ENCODE measurements around the gene GPRC5C.

DNA sequence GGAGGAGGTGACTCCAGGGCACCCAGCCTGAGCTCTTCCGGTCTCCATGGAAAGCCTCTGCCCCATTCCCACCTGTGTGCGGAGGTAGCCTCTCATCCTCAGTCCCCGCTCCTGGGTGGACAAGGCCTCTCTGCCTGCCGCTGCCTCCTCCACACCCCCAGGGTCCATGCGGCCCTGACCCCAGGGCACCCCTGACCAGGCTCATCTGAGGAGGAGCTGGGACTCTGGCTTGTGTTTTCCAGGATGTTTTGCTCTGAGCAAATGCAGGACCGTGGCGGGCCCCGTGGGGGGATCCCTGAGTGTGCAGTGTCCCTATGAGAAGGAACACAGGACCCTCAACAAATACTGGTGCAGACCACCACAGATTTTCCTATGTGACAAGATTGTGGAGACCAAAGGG is 41.4 kb downstream of the GPRC5C start:
- TF ChIP-seq, protein P1, sequence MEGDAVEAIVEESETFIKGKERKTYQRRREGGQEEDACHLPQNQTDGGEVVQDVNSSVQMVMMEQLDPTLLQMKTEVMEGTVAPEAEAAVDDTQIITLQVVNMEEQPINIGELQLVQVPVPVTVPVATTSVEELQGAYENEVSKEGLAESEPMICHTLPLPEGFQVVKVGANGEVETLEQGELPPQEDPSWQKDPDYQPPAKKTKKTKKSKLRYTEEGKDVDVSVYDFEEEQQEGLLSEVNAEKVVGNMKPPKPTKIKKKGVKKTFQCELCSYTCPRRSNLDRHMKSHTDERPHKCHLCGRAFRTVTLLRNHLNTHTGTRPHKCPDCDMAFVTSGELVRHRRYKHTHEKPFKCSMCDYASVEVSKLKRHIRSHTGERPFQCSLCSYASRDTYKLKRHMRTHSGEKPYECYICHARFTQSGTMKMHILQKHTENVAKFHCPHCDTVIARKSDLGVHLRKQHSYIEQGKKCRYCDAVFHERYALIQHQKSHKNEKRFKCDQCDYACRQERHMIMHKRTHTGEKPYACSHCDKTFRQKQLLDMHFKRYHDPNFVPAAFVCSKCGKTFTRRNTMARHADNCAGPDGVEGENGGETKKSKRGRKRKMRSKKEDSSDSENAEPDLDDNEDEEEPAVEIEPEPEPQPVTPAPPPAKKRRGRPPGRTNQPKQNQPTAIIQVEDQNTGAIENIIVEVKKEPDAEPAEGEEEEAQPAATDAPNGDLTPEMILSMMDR (IDR thresholded peaks at IDR 0.05), result no peak
- TF ChIP-seq, protein P2, sequence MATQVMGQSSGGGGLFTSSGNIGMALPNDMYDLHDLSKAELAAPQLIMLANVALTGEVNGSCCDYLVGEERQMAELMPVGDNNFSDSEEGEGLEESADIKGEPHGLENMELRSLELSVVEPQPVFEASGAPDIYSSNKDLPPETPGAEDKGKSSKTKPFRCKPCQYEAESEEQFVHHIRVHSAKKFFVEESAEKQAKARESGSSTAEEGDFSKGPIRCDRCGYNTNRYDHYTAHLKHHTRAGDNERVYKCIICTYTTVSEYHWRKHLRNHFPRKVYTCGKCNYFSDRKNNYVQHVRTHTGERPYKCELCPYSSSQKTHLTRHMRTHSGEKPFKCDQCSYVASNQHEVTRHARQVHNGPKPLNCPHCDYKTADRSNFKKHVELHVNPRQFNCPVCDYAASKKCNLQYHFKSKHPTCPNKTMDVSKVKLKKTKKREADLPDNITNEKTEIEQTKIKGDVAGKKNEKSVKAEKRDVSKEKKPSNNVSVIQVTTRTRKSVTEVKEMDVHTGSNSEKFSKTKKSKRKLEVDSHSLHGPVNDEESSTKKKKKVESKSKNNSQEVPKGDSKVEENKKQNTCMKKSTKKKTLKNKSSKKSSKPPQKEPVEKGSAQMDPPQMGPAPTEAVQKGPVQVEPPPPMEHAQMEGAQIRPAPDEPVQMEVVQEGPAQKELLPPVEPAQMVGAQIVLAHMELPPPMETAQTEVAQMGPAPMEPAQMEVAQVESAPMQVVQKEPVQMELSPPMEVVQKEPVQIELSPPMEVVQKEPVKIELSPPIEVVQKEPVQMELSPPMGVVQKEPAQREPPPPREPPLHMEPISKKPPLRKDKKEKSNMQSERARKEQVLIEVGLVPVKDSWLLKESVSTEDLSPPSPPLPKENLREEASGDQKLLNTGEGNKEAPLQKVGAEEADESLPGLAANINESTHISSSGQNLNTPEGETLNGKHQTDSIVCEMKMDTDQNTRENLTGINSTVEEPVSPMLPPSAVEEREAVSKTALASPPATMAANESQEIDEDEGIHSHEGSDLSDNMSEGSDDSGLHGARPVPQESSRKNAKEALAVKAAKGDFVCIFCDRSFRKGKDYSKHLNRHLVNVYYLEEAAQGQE (IDR thresholded peaks at IDR 0.05), result no peak
- no peak for TF ChIP-seq MAFK (IDR thresholded peaks at IDR 0.05; ENCODE audit: partially characterized antibody)
- TF ChIP-seq BHLHE40 (IDR thresholded peaks at IDR 0.05; ENCODE audit: low read depth, low read length), result no peak
- no peak for TF ChIP-seq SMC3 (IDR thresholded peaks at IDR 0.05)
- TF ChIP-seq, protein P3, sequence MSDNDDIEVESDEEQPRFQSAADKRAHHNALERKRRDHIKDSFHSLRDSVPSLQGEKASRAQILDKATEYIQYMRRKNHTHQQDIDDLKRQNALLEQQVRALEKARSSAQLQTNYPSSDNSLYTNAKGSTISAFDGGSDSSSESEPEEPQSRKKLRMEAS (IDR thresholded peaks at IDR 0.05), result no peak
- TF ChIP-seq RAD21 (conservative IDR thresholded peaks at IDR 0.05 in 1 of 2, IDR thresholded peaks at IDR 0.05 in 1 of 2), result no peak
- TF ChIP-seq RFX5 (IDR thresholded peaks at IDR 0.05), result no peak
- no peak for TF ChIP-seq FOSL2 (IDR thresholded peaks at IDR 0.05)
- no peak for TF ChIP-seq FOSL2 (CRISPR knock-in tag; IDR thresholded peaks at IDR 0.05)
- TF ChIP-seq POLR2A (IDR thresholded peaks at IDR 0.05; ENCODE audit: low read length), result no peak
- TF ChIP-seq, protein P4, sequence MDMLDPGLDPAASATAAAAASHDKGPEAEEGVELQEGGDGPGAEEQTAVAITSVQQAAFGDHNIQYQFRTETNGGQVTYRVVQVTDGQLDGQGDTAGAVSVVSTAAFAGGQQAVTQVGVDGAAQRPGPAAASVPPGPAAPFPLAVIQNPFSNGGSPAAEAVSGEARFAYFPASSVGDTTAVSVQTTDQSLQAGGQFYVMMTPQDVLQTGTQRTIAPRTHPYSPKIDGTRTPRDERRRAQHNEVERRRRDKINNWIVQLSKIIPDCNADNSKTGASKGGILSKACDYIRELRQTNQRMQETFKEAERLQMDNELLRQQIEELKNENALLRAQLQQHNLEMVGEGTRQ (IDR thresholded peaks at IDR 0.05), result no peak
- no peak for TF ChIP-seq PHF8 (IDR thresholded peaks at IDR 0.05; ENCODE audit: borderline replicate concordance, low read depth)
- TF ChIP-seq, protein P5, sequence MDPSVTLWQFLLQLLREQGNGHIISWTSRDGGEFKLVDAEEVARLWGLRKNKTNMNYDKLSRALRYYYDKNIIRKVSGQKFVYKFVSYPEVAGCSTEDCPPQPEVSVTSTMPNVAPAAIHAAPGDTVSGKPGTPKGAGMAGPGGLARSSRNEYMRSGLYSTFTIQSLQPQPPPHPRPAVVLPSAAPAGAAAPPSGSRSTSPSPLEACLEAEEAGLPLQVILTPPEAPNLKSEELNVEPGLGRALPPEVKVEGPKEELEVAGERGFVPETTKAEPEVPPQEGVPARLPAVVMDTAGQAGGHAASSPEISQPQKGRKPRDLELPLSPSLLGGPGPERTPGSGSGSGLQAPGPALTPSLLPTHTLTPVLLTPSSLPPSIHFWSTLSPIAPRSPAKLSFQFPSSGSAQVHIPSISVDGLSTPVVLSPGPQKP (IDR thresholded peaks at IDR 0.05; ENCODE audit: low read depth, low read length), result no peak
